A673 (cell line): ENCODE data around the gene CTSD. TPM values are rescaled to one million over a fixed set of nuclear protein-coding genes. Genes with fewer than 3 reads are reported as not detected.

Source experiments
- BruUV-seq: library from RNA; stranded (reverse); fragments of 400-500 nt; replicated peaks from 2 replicates; lab custom pipeline; 2021; lab: Mats Ljungman, UMichigan
- CTCF ChIA-PET: fragments of 300-600 bp; sonication (Branson Sonifier 250); formaldehyde crosslinking; loops from one replicate; lab custom pipeline; 2022; ENCODE audit warnings: antibody characterized with exemption; lab: Charles Lee
- POLR2A ChIA-PET: fragments of 300-600 bp; sonication (Branson Sonifier 250); formaldehyde crosslinking; loops from one replicate; lab custom pipeline; 2022; ENCODE audit warnings: antibody characterized with exemption; ENCODE audit not compliant: low non-redundant PET; lab: Charles Lee
- DNase-seq: peaks from one replicate; pipeline ENCODE4 v3.0.0-alpha.2; 2015; ENCODE audit warnings: low spot score
- H3K27ac ChIP-seq: fragments of 200-600 bp; sonication (generic); 2 replicates; pipeline ENCODE4 v1.5.1; 2016; ENCODE audit warnings: mixed run types, low read depth, mild to moderate bottlenecking, mixed read lengths, antibody characterized with exemption, low read length; ENCODE audit not compliant: poor library complexity, severe bottlenecking
- H3K27me3 ChIP-seq: fragments of 200-600 bp; sonication (generic); replicated peaks from 2 replicates; pipeline ENCODE4 v1.6.1; 2017; ENCODE audit warnings: mixed run types, low read depth, mild to moderate bottlenecking, mixed read lengths, antibody characterized with exemption, low read length; ENCODE audit not compliant: insufficient read depth, poor library complexity
- H3K36me3 ChIP-seq: fragments of 200-600 bp; sonication (generic); 2 replicates; pipeline ENCODE4 v1.6.1; 2016; ENCODE audit warnings: mixed run types, mild to moderate bottlenecking, mixed read lengths, antibody characterized with exemption, low read length; ENCODE audit not compliant: insufficient read depth, poor library complexity, severe bottlenecking
- H3K4me1 ChIP-seq: fragments of 200-600 bp; sonication (generic); 2 replicates; pipeline ENCODE4 v1.6.1; 2017; ENCODE audit warnings: mixed run types, mild to moderate bottlenecking, mixed read lengths, antibody characterized with exemption, low read length; ENCODE audit not compliant: insufficient read depth, poor library complexity, severe bottlenecking
- H3K4me3 ChIP-seq: fragments of 200-600 bp; sonication (generic); 2 replicates; pipeline ENCODE4 v1.5.1; 2016; ENCODE audit warnings: low read depth, mixed run types, mild to moderate bottlenecking, mixed read lengths, low read length; ENCODE audit not compliant: poor library complexity, severe bottlenecking
- H3K9me3 ChIP-seq: fragments of 200-600 bp; sonication (generic); 2 replicates; pipeline ENCODE4 v1.6.1; 2016; ENCODE audit warnings: mixed run types, low read depth, mild to moderate bottlenecking, mixed read lengths, antibody characterized with exemption, low read length; ENCODE audit not compliant: poor library complexity, severe bottlenecking
- EZH2 ChIP-seq: fragments of 200-600 bp; sonication (generic); IDR thresholded peaks from 2 replicates; pipeline ENCODE4 v1.6.1; 2017; ENCODE audit warnings: borderline replicate concordance, low read depth, mild to moderate bottlenecking, mixed read lengths, antibody characterized with exemption, low read length; ENCODE audit not compliant: poor library complexity, severe bottlenecking
- intact Hi-C: fragments of 100-400 bp; cut with micrococcal nuclease; formaldehyde crosslinking; loops from one replicate; pipeline ENCODE4 v1.10.0; 2022; ENCODE audit not compliant: unreplicated experiment
- total RNA-seq: library from RNA; stranded (reverse); gene quantifications from 2 replicates; pipeline ENCODE4 v1.2.3, GENCODE V29; 2021
- TF ChIP-seq, protein P1 (sequence below): fragments of 300-800, 200-600 bp; sonication (generic); conservative IDR thresholded peaks from 2 replicates; pipeline ENCODE4 v1.5.1; 2017; ENCODE audit warnings: low read depth, mild to moderate bottlenecking, antibody characterized with exemption, low read length, moderate library complexity, mixed read lengths

CTSD gene
- total RNA-seq, 1 experiment from 2014 or later = 159 TPM

DNA sequence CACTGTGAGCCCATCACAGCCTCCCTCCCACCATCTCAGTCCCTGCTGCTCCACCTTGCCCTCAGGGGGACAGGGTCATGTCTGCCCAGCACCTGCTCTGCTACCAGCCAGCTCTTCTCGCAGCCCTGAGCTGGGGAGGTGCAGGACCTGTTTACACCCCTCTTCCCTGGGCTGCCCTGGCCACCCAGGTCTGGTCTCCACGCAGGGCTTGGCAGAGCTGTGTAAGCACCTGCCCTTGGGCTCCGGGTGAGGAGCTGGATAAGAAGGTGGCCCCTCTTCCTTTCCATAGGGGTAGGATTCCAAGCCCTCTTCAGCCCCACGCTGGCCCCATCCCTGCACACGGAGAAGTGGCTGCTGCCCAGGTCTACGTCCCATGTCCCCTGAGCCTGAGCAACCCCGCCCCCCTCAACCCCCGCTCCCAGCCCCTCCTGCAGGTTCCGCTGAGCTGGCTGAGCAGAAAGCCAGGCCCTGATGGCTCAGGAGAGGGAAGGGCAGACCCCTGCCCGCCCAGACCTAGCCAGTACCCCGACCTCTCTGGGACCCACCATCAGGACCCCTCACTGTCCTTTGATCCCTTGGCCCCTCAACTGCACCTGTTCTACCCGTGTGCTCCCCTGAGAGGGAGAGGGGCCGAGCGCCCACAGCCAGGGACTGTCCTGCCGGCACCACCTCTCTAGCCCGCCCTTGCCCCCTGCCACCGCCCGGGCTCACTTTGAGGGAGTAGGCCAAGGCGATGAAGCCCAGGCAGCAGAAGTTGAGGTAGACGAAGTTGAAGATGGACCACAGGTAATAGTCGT is 16.6 kb downstream of the CTSD start:
- DNase-seq = no peak
- Histone ChIP-seq H3K27me3 (peaks cover 43% of the 10 kb centered on the region), H3K4me1 (no peaks in the 10 kb centered on the region), H3K4me3 (no peak overlapping the region), H3K9me3 (no peaks in the 10 kb centered on the region), H3K36me3 (no peaks in the 10 kb centered on the region), H3K27ac (no peak overlapping the region)
- BruUV-seq = no TSS peak
- POLR2A ChIA-PET = no interaction called here
- no peak for TF ChIP-seq EZH2
- TF ChIP-seq, protein P1, sequence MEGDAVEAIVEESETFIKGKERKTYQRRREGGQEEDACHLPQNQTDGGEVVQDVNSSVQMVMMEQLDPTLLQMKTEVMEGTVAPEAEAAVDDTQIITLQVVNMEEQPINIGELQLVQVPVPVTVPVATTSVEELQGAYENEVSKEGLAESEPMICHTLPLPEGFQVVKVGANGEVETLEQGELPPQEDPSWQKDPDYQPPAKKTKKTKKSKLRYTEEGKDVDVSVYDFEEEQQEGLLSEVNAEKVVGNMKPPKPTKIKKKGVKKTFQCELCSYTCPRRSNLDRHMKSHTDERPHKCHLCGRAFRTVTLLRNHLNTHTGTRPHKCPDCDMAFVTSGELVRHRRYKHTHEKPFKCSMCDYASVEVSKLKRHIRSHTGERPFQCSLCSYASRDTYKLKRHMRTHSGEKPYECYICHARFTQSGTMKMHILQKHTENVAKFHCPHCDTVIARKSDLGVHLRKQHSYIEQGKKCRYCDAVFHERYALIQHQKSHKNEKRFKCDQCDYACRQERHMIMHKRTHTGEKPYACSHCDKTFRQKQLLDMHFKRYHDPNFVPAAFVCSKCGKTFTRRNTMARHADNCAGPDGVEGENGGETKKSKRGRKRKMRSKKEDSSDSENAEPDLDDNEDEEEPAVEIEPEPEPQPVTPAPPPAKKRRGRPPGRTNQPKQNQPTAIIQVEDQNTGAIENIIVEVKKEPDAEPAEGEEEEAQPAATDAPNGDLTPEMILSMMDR = no peak
- CTCF ChIA-PET = no interaction called here
- intact Hi-C loops = no loop called here

DNA sequence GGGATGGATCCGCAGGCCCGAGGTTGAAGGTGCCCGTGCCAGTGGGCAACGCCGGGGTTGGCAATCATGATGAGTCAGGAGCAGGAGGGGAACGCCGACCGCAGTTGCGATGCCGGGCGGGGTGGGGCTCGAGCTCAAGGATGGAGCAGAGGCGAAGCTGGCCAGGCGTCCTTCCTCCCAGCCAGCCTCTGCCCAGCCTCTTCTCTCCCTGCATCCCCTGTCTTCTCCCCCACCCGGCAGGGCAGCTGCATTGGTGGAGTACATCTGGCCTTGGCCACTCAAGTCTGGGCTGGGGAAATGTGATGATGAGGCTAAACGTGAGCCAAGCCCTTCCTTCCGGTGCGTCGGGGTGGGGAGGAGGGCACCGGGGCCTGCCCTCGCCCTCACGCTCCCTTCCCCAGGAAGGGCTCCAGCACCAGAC is 17.2 kb downstream of the CTSD start:
- H3K4me1 ChIP-seq = no peaks in the 10 kb centered on the region
- H3K4me3 ChIP-seq = no peak overlapping the region
- CTCF ChIA-PET = no interaction called here
- POLR2A ChIA-PET = no interaction called here
- TF ChIP-seq, protein P1 = no peak
- no peak for TF ChIP-seq EZH2
- DNase-seq = no peak
- intact Hi-C loops = no loop called here
- H3K9me3 ChIP-seq = no peaks in the 10 kb centered on the region
- H3K27me3 ChIP-seq = peaks cover 45% of the 10 kb centered on the region
- no TSS peak for BruUV-seq
- H3K27ac ChIP-seq = no peak overlapping the region
- no peaks in the 10 kb centered on the region for H3K36me3 ChIP-seq

DNA sequence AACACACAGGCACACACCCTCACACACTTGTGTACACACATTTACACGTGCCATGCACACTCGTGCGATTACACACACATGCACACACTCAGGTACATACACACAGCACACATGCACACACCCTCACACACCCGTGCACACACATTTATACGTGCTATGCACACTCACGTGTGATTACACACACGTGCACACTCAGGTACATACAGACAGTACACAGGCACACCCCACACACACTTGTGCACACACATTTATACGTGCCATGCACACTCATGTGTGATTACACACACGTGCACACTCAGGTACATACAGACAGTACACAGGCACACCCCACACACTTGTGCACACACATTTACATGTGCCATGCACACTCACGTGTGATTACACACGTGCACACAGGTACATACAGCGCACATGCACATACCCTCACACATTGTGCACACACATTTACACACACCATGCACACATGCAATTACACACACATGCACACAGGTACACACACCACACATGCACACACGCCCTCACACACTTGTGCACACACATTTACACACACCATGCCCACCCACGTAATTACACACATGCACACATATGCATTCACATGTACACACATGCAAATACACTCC is 17.9 kb downstream of the CTSD start:
- BruUV-seq = no TSS peak
- Histone ChIP-seq H3K36me3 (no peaks in the 10 kb centered on the region), H3K27me3 (peaks cover 45% of the 10 kb centered on the region), H3K9me3 (no peaks in the 10 kb centered on the region), H3K4me1 (no peaks in the 10 kb centered on the region), H3K27ac (no peak overlapping the region), H3K4me3 (no peak overlapping the region)
- intact Hi-C loops = no loop called here
- no peak for DNase-seq
- TF ChIP-seq, protein P1 = no peak
- no peak for TF ChIP-seq EZH2
- ChIA-PET CTCF (no interaction called here), POLR2A (no interaction called here)
